Neural progenitor cell (in vitro differentiated cells): ENCODE measurements around the gene ZNF200. TPM values are rescaled to one million over a fixed set of nuclear protein-coding genes. Genes with fewer than 3 reads are reported as not detected.
"Not testable (repeated sequence)": the region's sequence is repeated elsewhere in the genome, so short reads cannot be mapped to it uniquely, and the experiment has no call there.

Experiments
- DNase-seq: peaks from one replicate; pipeline ENCODE4 v3.0.0-alpha.2; 2016; ENCODE audit warnings: low spot score
- H2AFZ ChIP-seq: fragments of 200-600 bp; sonication (generic); replicated peaks from 2 replicates; pipeline ENCODE4 v1.6.1; 2016; ENCODE audit warnings: antibody characterized with exemption
- H3F3A ChIP-seq: fragments of 200-600 bp; sonication (generic); 2 replicates; pipeline ENCODE4 v1.6.1; 2016; ENCODE audit warnings: antibody characterized with exemption, low read depth
- H3K27ac ChIP-seq: fragments of 200-600 bp; sonication (generic); 2 replicates; pipeline ENCODE4 v1.5.1; 2016; ENCODE audit warnings: mild to moderate bottlenecking
- H3K27me3 ChIP-seq: fragments of 200-600 bp; sonication (generic); 2 replicates; pipeline ENCODE4 v1.6.1; 2016; ENCODE audit warnings: mild to moderate bottlenecking, moderate library complexity
- H3K36me3 ChIP-seq: fragments of 200-600 bp; sonication (generic); 2 replicates; pipeline ENCODE4 v1.5.1; 2016
- H3K4me1 ChIP-seq: fragments of 200-600 bp; sonication (generic); 2 replicates; pipeline ENCODE4 v1.6.1; 2016; ENCODE audit warnings: mixed run types
- H3K4me2 ChIP-seq: fragments of 200-600 bp; sonication (generic); 2 replicates; pipeline ENCODE4 v1.6.1; 2016
- H3K4me3 ChIP-seq: fragments of 200-600 bp; sonication (generic); 2 replicates; pipeline ENCODE4 v1.5.1; 2016
- H3K79me2 ChIP-seq: fragments of 200-600 bp; sonication (generic); 2 replicates; pipeline ENCODE4 v1.6.1; 2016; ENCODE audit warnings: low read depth
- H3K9ac ChIP-seq: fragments of 200-600 bp; sonication (generic); 2 replicates; pipeline ENCODE4 v1.6.1; 2016
- H3K9me3 ChIP-seq: fragments of 200-600 bp; sonication (generic); 2 replicates; pipeline ENCODE4 v1.5.1; 2016; ENCODE audit warnings: low read depth
- H4K20me1 ChIP-seq: fragments of 200-600 bp; sonication (generic); 2 replicates; pipeline ENCODE4 v1.6.1; 2016; ENCODE audit warnings: low read depth
- H3K27ac Mint-ChIP-seq: 3 replicates; pipeline ENCODE4 v1.8.0; 2021; ENCODE audit warnings: mixed read lengths
- H3K27me3 Mint-ChIP-seq: 2 replicates; pipeline ENCODE4 v1.8.0; 2022; ENCODE audit warnings: low read depth, mild to moderate bottlenecking, inconsistent platforms, moderate library complexity, mixed read lengths; ENCODE audit not compliant: insufficient read depth
- H3K36me3 Mint-ChIP-seq: 3 replicates; pipeline ENCODE4 v1.8.0; 2021; ENCODE audit warnings: mixed read lengths
- H3K4me1 Mint-ChIP-seq: 3 replicates; pipeline ENCODE4 v1.8.0; 2021; ENCODE audit warnings: mixed read lengths
- H3K4me3 Mint-ChIP-seq: 3 replicates; pipeline ENCODE4 v1.8.0; 2021; ENCODE audit warnings: mild to moderate bottlenecking, moderate library complexity, mixed read lengths
- H3K9me3 Mint-ChIP-seq: 3 replicates; pipeline ENCODE4 v1.8.0; 2020; ENCODE audit warnings: mixed read lengths
- CTCF ChIP-seq: fragments of 200-600 bp; sonication (generic); IDR thresholded peaks from 2 replicates; pipeline ENCODE4 v1.5.1; 2017; ENCODE audit warnings: antibody characterized with exemption, mild to moderate bottlenecking
- EZH2 ChIP-seq: fragments of 200-600 bp; sonication (generic); IDR thresholded peaks from 2 replicates; pipeline ENCODE4 v1.6.1; 2017; ENCODE audit warnings: antibody characterized with exemption, mild to moderate bottlenecking, moderate library complexity
- EZH2phosphoT487 ChIP-seq: fragments of 200-600 bp; sonication (generic); IDR thresholded peaks from 2 replicates; pipeline ENCODE4 v1.6.1; 2017; ENCODE audit warnings: antibody characterized with exemption
- total RNA-seq: library from RNA; depleted of rRNA; stranded (reverse); fragments of >200 nt; gene quantifications from 2 replicates; pipeline ENCODE4 v1.2.3, GENCODE V29; 2015; ENCODE audit warnings: low replicate concordance

Gene ZNF200
- total RNA-seq, 1 donor from 2014 or later, result 10.1 TPM

DNA sequence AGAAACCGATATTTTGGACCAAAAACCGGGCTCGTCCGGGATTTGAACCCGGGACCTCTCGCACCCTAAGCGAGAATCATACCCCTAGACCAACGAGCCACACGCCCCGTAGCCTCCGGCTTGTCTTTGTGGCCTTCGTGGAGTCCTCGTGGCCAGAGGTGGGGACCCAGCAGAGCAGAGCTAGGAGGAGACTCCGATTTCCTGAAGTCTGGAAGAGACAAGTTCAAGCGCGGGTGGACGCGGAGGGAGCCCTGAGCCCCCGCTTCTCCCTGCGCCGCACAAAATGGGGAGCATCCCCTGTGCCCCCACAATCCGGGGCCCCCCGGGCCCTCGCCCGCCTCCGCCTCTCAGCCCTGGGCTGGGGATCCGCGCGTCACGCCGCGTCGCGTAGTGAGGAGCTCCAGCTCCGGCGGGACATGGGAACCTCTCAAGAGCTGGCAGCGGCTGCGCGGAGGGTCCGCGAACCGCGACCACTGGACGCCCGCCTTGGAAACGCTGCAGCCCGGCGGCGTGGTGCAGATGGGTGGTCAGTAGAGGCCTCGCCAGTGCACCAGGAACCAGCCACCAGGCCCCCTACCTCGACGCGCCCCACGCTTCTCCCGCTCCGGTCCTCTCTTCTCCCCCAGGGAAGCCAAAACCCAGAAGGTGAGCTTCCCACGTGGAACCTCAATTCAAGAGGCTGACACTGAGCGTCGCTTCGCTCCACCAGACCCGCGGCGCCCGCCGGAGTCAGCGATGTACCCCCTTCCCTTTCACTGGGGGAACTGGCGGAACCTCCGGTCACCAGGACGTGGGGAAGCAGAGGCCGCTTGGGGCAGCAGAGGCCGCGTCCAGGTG is 52.1 kb downstream of the ZNF200 start:
- peak overlapping the region; percentile 98 for H3K27ac Mint-ChIP-seq
- no peak overlapping the region for H3K9ac ChIP-seq
- peaks cover 30% of the 10 kb centered on the region for H3K4me1 Mint-ChIP-seq

DNA sequence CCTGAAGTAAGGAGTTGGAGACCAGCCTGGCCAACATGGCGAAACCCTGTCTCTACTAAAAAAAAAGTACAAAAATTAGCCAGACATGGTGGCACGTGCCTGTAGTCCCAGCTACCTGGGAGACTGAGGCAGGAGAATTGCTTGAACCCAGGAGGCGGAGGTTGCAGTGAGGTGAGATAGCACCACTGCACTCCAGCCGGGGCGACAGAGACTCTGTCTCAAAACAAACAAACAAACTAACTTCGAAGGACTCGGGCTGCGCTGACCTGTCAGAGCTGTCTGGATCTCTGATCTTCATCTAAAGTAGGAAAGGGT is 52.7 kb downstream of the ZNF200 start:
- peak overlapping the region; percentile 93 for H3K4me3 Mint-ChIP-seq
- not testable (repeated sequence) for H3K27ac ChIP-seq, H3K9ac ChIP-seq, H3K4me1 ChIP-seq, H2AFZ ChIP-seq, DNase-seq, H3K9me3 Mint-ChIP-seq, H3K36me3 ChIP-seq, H3K9me3 ChIP-seq, H3K36me3 Mint-ChIP-seq, H3K79me2 ChIP-seq
- peak overlapping the region; percentile 98 for H3K27ac Mint-ChIP-seq
- H3K27me3 Mint-ChIP-seq, result peaks cover 58% of the 10 kb centered on the region
- H3K4me2 ChIP-seq, result peak overlapping the region; percentile 85
- H4K20me1 ChIP-seq, result peaks cover 20% of the 10 kb centered on the region
- H3K27me3 ChIP-seq, result peaks cover 99% of the 10 kb centered on the region
- peaks cover 27% of the 10 kb centered on the region for H3K4me1 Mint-ChIP-seq
- peak overlapping the region; percentile 74 for H3K4me3 ChIP-seq
- H3F3A ChIP-seq, result peaks cover 29% of the 10 kb centered on the region

More for the DNA sequence above, 52.1 kb downstream of the ZNF200 start:
- Mint-ChIP-seq H3K9me3 (peaks cover 6% of the 10 kb centered on the region), H3K4me3 (peak overlapping the region; percentile 93), H3K27me3 (peaks cover 61% of the 10 kb centered on the region), H3K36me3 (peaks cover 2% of the 10 kb centered on the region)
- no peaks in the 10 kb centered on the region for H3K79me2 ChIP-seq
- H3K27me3 ChIP-seq, result peaks cover 98% of the 10 kb centered on the region
- peaks cover 35% of the 10 kb centered on the region for H3F3A ChIP-seq
- H3K4me2 ChIP-seq, result peak overlapping the region; percentile 85
- H3K27ac ChIP-seq, result no peak overlapping the region
- peak overlapping the region; percentile 74 for H3K4me3 ChIP-seq
- H3K4me1 ChIP-seq, result no peaks in the 10 kb centered on the region
- H2AFZ ChIP-seq, result peak overlapping the region; percentile 88
- DNase-seq, result peak; percentile 73
- TF ChIP-seq EZH2phosphoT487 (peak; percentile 39), EZH2 (no peak), CTCF (peak; percentile 45)
- peaks cover 25% of the 10 kb centered on the region for H4K20me1 ChIP-seq
- H3K9me3 ChIP-seq, result no peaks in the 10 kb centered on the region
- no peaks in the 10 kb centered on the region for H3K36me3 ChIP-seq

DNA sequence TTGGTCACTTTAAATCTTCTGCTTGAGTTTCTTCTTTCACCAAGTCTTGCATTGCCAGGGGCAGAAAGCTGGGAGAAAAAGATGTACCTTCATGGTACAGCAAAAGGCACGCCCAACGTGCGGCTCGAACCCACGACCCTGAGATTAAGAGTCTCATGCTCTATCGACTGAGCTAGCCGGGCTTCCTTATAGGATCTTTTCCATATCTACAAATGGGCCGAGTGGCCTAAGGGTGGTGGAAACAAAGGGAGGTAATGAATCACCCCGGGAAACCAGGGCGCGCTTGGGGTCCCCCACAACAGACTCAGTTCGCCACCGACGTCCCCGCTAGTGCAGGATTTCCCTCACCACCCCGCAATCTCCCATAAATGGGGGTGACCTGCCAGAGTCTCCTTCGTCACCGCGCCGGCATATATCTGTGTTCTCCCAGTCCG is 54.5 kb downstream of the ZNF200 start:
- Mint-ChIP-seq H3K27me3 (peaks cover 71% of the 10 kb centered on the region), H3K27ac (no peak overlapping the region), H3K4me3 (peak overlapping the region; percentile 74), H3K9me3 (peaks cover 6% of the 10 kb centered on the region), H3K4me1 (peaks cover 29% of the 10 kb centered on the region), H3K36me3 (peaks cover 2% of the 10 kb centered on the region)
- H3K9ac ChIP-seq, result no peak overlapping the region
- peak overlapping the region; percentile 63 for H3K4me2 ChIP-seq
- no peaks in the 10 kb centered on the region for H3K79me2 ChIP-seq
- no peak overlapping the region for H3K27ac ChIP-seq
- H2AFZ ChIP-seq, result no peak overlapping the region
- no peaks in the 10 kb centered on the region for H3K4me1 ChIP-seq
- no peak for TF ChIP-seq EZH2
- H3K36me3 ChIP-seq, result no peaks in the 10 kb centered on the region
- H3K9me3 ChIP-seq, result no peaks in the 10 kb centered on the region
- peaks cover 99% of the 10 kb centered on the region for H3K27me3 ChIP-seq
- H4K20me1 ChIP-seq, result peaks cover 22% of the 10 kb centered on the region
- DNase-seq, result no peak
- peak overlapping the region; percentile 29 for H3K4me3 ChIP-seq
- peaks cover 33% of the 10 kb centered on the region for H3F3A ChIP-seq

- Mint-ChIP-seq H3K27ac (no peak overlapping the region), H3K9me3 (peaks cover 6% of the 10 kb centered on the region), H3K36me3 (peaks cover 2% of the 10 kb centered on the region), H3K4me3 (peak overlapping the region; percentile 74), H3K4me1 (peaks cover 29% of the 10 kb centered on the region), H3K27me3 (peaks cover 76% of the 10 kb centered on the region)
- Histone ChIP-seq H3K4me1 (peaks cover 7% of the 10 kb centered on the region), H3K79me2 (no peaks in the 10 kb centered on the region), H3K9me3 (no peaks in the 10 kb centered on the region), H3K4me2 (no peak overlapping the region), H3K36me3 (no peaks in the 10 kb centered on the region), H3K27ac (no peak overlapping the region), H4K20me1 (peaks cover 28% of the 10 kb centered on the region), H3K27me3 (peaks cover 100% of the 10 kb centered on the region), H3F3A (peaks cover 36% of the 10 kb centered on the region), H3K4me3 (no peak overlapping the region), H3K9ac (no peak overlapping the region), H2AFZ (no peak overlapping the region)
- DNase-seq, result no peak
- TF ChIP-seq CTCF, result no peak
- TF ChIP-seq EZH2, result no peak
- TF ChIP-seq EZH2phosphoT487, result no peak
Observed at GRCh38 chr16:3179651-3180050, 55.3 kb downstream of the ZNF200 start.
